Endometrial microvascular endothelial cells (primary cell): ENCODE results near the gene TMEM144. TPM values are rescaled to one million over a fixed set of nuclear protein-coding genes. Genes with fewer than 3 reads are reported as not detected.
"Not testable (repeated sequence)": the region's sequence is repeated elsewhere in the genome, so short reads cannot be mapped to it uniquely, and the experiment has no call there.

Experiments
- in situ Hi-C: cut with HindIII; loops from 2 replicates; pipeline ENCODE4 v1.10.0; 2017; ENCODE audit warnings: low sequenced_read_pairs, low pct_unique_long_range_greater_than_20kb; ENCODE audit errors: inconsistent ontology term
- total RNA-seq: library from RNA; depleted of rRNA; stranded (reverse); fragments of >200 nt; gene quantifications from one replicate; pipeline ENCODE4 v1.2.3, GENCODE V29; 2015; ENCODE audit errors: inconsistent ontology term

TMEM144 gene
- total RNA-seq, 1 donor from 2014 or later, result 2.1 TPM

DNA sequence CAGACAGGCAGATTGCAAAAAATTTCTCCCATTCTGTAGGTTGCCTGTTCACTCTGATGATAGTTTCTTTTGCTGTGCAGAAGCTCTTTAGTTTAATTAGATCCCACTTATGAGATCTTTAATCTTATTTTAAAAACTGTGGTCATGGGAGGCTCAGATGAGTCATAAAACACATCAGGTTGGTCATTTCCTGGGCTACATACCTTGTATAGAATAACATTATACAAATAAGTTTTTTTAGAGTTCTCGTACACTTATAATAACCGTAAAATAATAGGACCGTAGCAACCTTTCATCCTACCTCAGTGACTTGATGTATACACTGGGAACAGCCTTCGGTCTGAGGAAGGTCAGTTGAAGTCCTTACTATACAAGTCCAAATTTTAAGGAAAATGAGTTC lies 14.0 kb downstream of the TMEM144 start:
- in situ Hi-C loops, result not testable (repeated sequence)

- in situ Hi-C loops, result not testable (repeated sequence)
These were observed 14.7 kb downstream of the TMEM144 start for GRCh38 chr4:158224999-158225398.

DNA sequence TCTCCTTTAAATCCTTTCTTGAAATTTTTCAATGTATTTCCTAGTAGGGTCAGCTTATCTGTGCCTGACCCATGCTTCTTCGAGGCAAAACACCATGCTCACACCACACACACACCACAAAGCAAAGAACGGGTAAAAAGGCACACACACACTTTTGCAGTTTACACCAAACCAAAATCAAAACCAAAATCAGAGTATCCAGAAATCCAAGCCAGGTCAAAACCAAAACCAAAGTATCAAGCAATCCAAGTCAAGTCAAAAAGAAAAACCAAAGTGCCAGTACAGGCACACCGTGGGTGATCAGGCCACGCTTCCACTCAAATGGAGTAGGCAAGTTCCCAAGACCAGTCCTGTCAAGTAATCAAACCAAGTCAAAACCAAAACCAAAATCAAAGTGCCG lies 17.6 kb downstream of the TMEM144 start:
- in situ Hi-C loops, result not testable (repeated sequence)

DNA sequence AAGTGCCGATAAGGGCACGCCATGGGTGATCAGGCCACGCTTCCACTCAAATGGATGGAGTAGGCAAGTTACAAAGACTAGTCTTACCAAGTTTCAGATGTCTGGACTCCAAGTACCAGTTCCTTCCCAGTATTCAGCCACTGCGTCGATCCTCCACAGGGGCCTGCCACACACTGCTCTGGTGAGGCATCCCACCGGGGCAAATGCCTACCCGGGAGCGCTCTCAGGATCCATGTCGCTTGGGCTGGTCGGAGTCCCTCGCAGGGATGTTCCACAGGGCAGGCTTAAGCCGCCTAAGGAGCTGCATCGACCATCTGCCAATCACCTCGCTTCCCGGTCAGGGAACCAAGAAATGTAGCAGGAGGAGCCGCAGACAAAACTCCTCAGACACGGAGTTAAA lies 18.1 kb downstream of the TMEM144 start:
- in situ Hi-C loops, result not testable (repeated sequence)

DNA sequence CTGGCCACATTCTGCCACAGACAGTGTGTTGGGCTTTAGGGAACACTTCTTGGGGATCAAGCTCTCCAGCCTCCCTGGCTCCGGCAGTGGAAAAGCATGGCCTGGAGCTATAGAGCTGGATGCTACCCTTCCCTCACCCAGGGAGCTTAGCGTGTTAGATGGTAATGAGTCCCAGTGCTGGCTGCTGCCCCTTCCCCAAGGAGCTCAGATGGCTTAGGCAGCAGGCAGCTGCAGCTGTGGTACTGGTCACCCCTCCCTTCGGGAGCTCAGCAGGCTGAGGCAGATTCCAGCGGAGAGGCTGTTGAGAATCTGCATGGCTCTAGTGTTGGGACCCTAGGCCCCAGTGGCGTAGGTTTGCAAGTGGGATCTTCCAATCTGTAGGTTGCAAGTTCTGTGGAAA lies 19.5 kb downstream of the TMEM144 start:
- in situ Hi-C loops, result no loop called here

DNA sequence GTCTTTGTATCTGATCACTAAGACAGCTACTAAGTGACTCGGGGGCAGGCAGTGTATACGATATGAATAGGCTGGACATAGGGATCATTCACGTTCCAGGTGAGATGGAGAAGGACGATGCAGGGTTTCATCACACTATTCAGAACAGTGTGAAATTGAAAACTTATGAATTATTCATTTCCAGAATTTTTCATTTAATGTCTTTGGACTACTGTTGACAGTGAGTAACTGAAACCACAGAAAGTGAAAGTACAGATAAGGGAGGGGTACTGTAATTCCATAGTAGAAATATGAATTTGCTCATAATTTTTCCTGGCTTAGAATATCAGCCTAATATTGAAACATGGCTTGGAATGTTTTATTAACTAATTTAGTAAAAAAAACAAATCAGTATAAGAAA lies 24.4 kb downstream of the TMEM144 start:
- in situ Hi-C loops, result no loop called here

DNA sequence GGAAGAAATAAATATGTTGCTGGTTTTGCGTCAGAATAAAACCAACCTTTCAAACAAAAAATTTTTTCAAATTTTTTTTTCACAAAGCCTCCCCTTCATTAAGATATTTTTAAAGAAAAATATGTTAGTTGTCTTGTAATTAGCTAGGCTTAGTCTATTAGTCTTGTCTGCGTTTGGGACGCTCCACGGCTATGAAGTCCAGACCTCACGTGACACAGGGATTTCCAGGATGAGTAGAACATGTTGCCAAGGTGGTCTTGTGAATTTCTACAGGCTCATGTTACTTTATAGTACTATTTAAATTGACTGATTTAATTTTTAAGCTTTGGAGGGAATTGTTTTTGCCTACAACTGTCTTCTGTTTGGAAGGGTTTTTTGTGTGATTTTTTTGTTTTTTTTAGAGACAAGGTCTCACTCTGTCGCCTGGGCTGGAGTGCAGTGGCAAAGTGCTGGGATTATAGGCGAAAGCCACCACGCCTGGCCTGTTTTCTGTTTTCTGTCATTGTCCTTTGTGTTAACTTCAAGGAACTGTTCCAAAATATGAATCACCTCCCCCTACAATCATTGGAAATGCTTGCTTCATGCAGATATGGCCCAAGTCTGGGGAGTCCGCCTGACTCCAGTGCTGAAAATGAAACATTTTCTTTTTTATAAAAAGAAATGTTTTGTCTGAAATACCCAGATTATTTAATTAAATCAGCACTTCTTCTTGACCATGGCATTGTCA lies 26.2 kb downstream of the TMEM144 start:
- in situ Hi-C loops, result no loop called here

DNA sequence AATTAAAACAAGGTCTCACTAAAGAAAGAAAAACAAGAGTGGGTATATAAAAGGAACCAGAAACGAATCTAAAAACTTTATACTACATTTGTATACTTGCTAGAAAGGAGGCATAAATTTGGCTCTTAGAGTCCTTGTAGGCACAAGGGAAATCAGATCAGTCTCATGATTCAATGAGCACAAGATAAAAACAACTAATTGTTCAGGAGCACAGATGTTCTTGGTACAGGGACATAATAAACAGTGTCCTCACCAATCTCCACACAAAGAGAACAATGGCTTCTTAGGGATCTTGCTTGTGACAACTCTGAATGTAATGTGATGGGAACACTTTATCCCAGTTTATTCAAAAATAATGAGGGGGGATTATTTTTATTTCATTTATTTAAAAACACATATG lies 28.3 kb downstream of the TMEM144 start:
- in situ Hi-C loops, result no loop called here

GRCh38 chr4:158239196-158239595 lies 28.9 kb downstream of the TMEM144 start:
- in situ Hi-C loops, result no loop called here

GRCh38 chr4:158243071-158243470 lies 32.8 kb downstream of the TMEM144 start:
- in situ Hi-C loops, result no loop called here

- in situ Hi-C loops, result no loop called here
These were observed 40.0 kb downstream of the TMEM144 start for GRCh38 chr4:158250321-158250720.

GRCh38 chr4:158253350-158253980 lies 43.2 kb downstream of the TMEM144 start:
- in situ Hi-C loops, result no loop called here

- in situ Hi-C loops, result no loop called here
These were observed 44.0 kb downstream of the TMEM144 start for GRCh38 chr4:158254292-158254691.

DNA sequence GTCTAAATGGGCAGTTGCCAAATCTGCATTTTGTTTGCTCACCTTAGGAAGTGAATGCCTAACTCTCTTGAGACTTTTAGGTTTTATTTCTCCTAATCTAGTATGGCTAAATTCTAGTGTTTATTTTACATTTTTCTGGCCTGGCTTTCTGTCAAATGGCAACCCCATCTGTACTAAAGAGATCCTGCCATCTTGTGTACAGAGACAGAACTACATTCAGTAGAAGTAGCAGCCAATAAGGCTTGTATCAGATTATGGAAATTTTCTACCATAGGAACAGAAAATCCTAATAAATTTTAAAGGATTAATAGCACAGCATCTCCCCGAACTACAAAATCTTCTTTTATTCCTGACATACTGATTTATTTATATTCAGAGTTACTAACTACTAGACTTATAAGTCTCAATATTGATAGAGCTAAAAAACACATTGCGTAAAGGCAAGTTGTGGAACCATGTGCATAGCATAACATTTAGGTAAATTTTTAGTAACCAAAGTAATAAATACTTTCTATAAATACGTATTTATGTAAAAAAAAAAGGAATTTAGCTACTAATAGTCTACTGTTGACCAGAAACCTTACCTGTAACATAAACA lies 45.5 kb downstream of the TMEM144 start:
- in situ Hi-C loops, result no loop called here

GRCh38 chr4:158259955-158260575 lies 49.8 kb downstream of the TMEM144 start:
- in situ Hi-C loops, result no loop called here

- in situ Hi-C loops, result no loop called here
These were observed 51.2 kb downstream of the TMEM144 start for GRCh38 chr4:158261480-158261879.

GRCh38 chr4:158268553-158268952 lies 58.3 kb downstream of the TMEM144 start:
- in situ Hi-C loops, result no loop called here

DNA sequence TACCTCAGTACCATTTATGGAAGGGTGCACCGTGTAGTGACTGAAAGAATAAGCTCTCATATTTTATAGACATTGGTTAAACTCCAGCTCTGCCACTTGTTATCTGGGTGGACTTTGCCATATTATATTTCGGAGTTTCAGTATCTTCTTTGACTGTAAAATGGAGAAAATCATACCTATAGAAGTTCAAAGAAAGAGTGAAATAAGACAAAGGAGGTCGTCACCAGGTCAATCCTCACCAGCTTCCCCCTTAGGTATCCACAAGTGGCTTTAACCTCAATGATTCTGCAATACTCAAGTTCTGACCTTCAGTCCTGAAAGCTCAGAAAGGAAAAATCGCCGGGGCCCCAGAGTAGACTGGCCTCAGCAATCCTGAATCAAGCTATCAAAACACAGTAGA lies 64.3 kb downstream of the TMEM144 start:
- in situ Hi-C loops, result no loop called here

GRCh38 chr4:158277558-158277957 lies 67.3 kb downstream of the TMEM144 start:
- in situ Hi-C loops, result no loop called here

DNA sequence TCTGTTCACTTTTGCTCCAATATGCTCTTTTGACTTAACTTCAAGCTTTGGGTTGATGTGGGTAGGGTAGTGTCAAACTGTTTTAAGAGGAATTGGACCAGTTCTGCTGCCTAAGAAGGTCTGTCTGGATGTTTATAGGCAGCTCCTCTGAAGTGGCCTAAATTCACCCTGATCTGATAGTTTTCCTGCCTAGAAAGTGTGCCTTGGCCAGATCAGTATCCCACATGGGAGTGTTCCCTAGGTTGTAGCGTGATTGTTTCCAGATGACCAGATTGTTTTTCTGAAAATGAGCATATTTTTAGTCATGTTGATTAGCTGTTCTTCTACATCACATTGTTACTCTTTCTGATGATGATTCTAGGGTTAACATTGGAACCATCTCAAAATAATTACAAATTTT lies 68.8 kb downstream of the TMEM144 start:
- in situ Hi-C loops, result not testable (repeated sequence)
